HG03457 (cell line): ENCODE data around the gene SYTL4.
"Not testable (repeated sequence)": the region's sequence is repeated elsewhere in the genome, so short reads cannot be mapped to it uniquely, and the experiment has no call there.

Source experiments
- ATAC-seq: cut with Tn5 transposase; IDR thresholded peaks from one replicate; pipeline ENCODE4 v1.9.1; 2021; ENCODE audit warnings: moderate number of reproducible peaks; ENCODE audit not compliant: unreplicated experiment

The SYTL4 gene

GRCh38 chrX:100731441-100732281, at the start of gene SYTL4:
Gene SYTL4, minus strand, starts transcription at chrX:100732121. Its CDS starts 30,084 bp downstream, at chrX:100702037.
- ATAC-seq, result no peak

DNA sequence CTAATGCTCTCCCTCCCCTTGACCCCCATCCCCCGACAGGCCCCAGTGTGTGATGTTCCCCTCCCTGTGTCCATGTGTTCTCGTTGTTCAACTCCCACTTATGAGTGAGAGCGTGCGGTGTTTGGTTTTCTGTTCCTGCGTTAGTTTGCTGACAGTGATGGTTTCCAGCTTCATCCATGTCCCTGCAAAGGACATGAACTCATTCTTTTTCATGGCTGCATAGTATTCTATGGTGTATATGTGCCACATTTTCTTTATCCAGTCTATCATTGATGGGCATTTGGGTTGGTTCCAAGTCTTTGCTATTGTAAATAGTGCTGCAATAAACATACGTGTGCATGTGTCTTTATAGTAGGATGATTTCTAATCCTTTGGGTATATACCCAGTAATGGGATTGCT, 37.5 kb upstream of the SYTL4 start:
- not testable (repeated sequence) for ATAC-seq

GRCh38 chrX:100768679-100769338, 36.9 kb upstream of the SYTL4 start:
- ATAC-seq, result no peak

- ATAC-seq, result no peak
Observed at GRCh38 chrX:100750883-100751282, 19.0 kb upstream of the SYTL4 start.

DNA sequence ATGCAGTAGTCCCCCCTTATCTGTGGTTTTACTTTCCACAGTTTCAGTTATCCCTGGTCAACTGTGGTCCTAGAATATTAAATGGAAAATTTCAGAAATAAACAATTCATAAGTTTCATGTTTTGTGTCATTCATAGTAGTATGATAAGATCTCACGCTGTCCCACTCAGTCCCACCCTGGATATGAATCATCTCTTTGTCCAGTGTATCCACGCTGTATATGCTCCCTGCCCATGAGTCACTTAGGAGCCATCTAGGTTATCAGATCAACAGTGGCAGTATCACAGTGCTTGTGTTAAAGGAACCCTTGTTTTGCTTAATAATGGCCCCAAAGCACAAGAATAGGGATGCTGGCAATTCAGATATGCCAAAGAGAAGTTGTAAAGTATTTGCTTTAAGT, 16.2 kb upstream of the SYTL4 start:
- ATAC-seq, result no peak

DNA sequence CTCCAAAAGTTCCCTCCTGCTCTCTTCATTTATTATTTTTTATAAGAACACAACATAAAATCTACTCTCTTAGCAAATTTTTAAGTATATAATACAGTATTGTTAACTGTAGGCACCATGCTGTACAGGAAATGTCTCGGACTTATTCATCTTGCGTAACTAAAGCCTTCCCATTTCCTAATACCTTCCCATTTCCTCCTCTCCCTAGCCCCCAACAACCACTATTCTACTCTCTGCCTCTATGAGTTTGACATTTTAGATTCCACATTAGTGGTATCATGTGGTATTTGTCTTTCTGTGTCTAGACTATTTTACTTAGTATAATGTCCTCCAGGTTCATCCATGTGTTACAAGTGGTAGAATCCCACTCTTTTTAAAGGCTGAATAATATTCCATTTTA, 15.8 kb upstream of the SYTL4 start:
- ATAC-seq, result no peak

DNA sequence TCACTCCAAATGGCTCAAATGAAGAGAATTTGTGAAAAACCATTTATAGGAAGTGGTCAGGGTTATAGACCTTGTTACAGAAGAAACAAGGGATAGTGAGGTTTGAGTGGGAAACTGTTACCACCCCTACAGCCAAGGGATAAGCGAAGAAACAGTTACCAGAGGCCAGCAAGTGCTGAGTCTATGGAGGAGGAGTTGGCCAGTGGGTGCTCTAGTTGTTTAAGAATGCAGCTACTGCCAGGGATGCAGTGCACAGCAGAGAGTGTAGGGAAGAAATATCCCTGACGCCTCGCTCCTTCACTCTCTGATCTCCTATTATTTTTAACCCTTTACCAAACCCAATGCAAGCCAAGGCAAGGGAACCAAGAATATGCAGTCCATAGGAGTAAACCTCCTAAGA, 15.2 kb upstream of the SYTL4 start:
- ATAC-seq, result no peak

- ATAC-seq, result no peak
Observed at GRCh38 chrX:100745806-100746537, 14.1 kb upstream of the SYTL4 start.

- no peak for ATAC-seq
Observed at GRCh38 chrX:100745205-100745604, 13.3 kb upstream of the SYTL4 start.

- no peak for ATAC-seq
Observed at GRCh38 chrX:100743009-100743607, 11.2 kb upstream of the SYTL4 start.

DNA sequence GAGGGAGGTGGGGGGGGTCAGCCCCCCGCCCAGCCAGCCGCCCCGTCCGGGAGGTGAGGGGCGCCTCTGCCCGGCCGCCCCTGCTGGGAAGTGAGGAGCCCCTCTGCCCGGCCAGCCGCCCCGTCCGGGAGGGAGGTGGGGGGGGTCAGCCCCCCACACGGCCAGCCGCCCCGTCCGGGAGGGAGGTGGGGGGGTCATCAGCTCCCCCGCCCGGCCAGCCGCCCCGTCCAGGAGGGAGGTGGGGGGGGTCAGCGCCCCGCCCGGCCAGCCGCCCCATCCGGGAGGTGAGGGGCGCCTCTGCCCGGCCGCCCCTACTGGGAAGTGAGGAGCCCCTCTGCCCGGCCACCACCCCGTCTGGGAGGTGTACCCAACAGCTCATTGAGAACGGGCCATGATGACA, 7.9 kb downstream of the SYTL4 start:
- ATAC-seq, result not testable (repeated sequence)

DNA sequence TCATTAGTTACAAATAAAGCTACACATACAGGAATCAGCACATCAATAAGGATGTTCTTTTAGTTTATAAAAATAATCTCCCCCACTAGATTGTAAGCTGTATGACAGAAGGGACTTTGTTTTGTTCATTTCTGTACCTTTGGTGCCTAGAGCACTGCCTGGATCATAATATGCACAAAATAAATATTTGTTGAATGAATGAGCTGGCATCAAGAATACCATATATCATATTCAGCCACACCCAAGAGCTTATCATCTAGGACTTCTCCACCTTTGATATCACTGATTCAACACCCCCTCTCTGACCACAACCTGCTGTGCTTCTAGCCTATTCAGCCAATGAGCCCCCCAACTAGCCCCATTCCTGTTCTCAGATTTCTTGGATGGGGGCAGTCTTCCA, 10.6 kb downstream of the SYTL4 start:
- no peak for ATAC-seq

DNA sequence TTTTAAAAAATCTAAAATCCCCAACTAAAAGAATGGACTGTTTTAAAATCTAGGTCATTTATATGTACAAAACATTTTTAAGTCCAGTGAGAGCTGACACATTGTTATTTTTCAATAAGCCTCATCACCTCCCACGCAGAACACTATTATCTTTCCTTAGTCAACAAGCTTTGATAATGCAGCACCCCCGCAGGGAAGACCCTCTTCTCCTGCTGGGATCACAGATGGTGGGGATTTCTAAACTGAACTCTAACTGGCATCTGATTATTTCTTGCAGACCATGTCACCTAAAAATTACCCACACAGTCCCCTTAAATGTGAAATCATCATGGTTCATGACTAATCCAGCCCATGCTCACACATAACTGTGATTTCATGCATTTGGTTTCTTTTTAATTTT, 11.6 kb downstream of the SYTL4 start:
- no peak for ATAC-seq

- ATAC-seq, result no peak
Observed at GRCh38 chrX:100719139-100719538, 12.8 kb downstream of the SYTL4 start.

DNA sequence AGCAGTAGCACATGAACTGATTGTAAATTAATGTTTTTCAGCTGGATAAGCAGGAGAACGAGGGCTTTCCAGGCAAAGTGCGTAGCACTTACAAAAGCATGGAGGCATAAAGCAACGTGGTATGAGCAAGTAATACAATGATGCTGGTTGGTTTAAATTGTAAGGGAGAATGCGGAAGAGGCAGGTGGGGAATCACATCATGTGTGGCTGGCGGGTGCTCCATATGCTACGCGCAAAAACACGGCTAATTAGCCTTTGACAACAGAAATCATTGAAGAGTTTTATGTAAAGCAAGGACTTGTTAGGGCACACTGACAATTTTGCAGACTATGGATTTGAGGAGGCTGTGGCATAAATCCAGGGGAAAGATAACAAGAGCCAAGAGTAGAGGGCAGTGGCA, 14.6 kb downstream of the SYTL4 start:
- ATAC-seq, result no peak

GRCh38 chrX:100710816-100711215, 21.1 kb downstream of the SYTL4 start:
- ATAC-seq, result no peak

DNA sequence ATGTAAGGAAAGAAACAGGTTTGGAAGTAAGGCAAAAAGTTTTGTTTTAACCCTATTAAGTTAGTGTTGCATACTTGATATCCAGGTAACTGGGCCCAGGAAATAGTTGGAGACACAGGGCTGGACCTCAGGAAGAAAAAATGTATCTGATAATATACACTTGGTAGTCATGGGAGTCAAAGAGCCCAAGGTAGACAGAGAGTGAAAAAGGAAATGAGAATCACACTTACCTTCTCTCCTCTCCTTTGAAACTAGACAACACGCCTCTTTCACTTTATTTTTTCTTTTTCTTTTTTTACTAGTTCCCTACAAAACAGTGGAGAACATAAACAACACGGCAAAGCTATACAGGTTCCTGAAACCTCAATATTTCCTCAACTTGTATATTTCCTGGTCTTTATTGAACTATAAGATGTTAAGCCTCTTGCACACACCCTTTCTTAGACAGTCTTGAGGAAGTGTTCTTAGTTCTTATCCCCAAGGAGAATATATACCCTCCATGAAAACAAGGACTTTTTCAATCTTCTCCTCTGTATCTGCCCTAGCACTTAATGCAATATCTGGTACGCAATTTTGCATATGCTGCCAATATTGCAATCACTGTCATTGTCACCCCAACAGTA, 27.2 kb downstream of the SYTL4 start:
- ATAC-seq, result no peak

- no peak for ATAC-seq
Observed at GRCh38 chrX:100700809-100701208, 31.1 kb downstream of the SYTL4 start.

DNA sequence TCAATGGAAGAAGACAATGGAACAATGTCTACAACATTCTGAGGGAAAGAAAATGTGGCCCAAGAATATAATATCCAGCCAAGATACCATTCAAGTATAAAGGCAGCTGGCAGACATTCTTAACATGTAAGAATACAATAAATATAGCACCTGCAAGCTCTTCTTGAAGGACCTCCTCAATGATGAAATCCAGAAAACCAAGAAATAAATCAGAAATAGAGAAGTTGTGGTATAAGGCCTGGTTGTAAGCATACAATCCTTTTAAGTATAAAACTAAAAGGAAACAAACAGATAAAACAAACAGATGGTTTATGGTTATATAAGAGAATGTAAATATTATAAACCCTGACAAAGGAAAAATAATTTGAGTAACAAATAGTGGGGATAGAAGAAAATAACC, 33.4 kb downstream of the SYTL4 start:
- ATAC-seq, result no peak

- no peak for ATAC-seq
Observed at GRCh38 chrX:100696699-100697351, 35.1 kb downstream of the SYTL4 start.
